GM19193 (cell line): ENCODE measurements around the gene BRME1.

Experiments used
- POLR2A ChIP-seq: IDR thresholded peaks from 4 replicates; pipeline ENCODE4 v1.6.1; 2011; ENCODE audit not compliant: insufficient read depth, insufficient read length; ENCODE audit errors: extremely low read depth

The BRME1 gene

DNA sequence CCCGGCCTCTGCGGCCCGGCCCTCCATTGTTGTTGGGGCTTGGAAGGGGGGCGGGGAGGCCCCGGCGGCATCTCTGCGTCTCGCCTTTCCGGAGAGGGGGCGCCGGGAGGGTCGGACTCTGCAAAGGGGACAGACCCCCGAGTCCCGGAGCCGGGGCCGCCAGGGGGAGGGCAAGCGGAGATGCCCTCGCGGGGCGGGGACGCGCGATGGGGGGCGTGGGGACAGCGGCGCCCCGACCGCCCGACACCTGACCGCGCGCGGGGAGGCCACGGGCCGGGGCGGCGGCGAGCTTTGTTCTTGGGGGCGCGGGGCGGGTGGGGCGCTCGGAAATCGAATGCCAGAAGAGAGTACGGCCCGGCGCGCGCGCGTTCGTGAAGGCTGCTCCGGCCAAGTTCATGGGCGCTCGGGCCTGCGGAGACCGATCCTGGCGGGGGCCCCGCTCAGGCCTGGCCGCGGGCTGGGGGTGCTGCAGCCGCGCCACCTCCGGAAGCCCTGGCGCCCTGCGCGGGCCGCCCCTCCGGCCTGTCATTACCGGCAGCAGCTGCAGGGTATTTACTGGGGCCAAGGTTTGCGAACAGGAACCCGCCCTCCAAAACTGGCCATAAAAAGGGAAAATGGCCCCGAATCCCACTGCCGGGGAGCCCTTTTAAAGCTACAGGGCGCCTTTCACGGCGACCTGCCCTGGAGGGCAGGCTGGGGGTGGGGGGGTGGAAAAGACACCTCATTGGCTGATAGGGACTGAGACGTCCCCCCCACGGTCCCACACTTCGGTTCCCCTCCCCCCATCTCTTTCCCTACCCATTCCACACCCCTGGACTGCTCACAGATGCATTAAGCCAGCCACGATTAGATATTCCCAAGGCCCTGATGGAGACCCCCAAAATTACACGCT, 40.1 kb downstream of the BRME1 start:
- TF ChIP-seq POLR2A, result no peak

DNA sequence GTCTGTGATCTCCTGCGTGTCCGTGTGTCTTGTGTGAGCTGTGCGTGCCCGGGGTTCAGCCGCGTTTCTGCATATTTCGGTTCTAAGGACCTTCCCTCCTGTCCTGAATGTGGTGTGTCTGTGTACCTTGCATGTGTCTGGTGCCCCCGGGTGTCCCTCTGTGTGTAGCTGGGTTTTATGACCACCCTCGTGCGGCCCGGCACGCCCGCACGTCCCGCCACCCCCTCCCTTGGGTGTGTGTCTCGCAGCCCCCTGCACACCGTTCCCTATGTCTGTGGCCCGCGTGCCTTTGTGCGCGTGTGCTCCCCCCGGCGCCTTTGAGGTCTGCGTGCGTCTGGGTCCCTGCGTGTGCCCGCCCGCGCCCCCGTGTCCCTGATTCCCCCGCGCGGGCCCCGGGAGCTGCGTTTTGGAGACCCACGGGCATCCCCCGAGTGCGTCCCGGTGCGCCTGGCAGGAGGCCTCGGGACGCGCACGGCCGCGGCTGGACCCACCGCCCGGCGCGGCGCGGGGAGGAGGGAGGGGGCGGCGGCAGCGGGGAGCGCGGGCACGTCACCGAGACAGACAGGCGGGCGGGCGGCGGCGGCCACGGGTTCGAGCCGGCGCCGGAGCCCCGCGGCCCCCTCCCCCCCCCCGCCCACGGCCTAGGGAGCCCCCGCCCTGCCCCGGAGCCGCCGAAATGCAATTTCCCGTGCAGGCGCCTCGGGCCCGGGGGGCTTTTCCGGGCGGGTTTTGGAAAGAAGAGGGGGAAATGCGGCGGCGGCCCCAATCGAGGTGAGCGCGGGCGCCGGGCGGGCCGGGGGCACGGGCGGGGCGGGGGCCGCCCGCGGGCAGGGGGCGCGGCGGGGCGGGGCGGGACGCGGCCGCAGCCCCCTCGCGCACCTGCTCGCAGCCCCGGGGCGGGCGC, 41.0 kb downstream of the BRME1 start:
- no peak for TF ChIP-seq POLR2A

DNA sequence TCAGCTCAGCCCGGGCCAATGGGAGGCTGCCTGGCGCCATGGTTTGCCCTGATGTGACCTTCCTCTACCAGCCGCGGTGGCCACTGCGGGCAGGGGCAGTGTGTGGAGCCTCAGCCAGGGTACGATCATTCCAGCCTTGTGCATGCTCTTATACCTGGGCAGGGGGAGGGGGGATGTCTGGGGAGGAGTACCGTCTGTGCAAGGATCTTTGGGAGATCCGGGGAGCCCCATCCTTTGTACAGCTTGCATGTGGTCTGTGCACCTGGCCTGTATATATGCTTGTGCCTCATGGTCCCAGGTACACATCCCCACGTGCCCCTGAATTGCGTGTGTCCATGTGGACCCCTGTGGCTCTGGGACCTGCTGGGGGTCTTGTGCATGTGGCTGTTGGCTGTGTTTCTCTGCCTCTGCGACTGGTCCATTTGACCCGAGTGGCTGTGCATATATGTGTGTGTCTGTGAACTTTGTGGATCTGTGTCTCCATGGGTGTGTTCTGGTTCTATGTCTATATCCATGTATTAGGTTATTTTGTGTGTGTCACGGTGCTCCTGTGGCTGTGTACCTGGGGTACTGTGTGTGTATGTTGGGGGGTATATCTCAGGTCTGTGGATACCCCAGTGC, 41.8 kb downstream of the BRME1 start:
- no peak for TF ChIP-seq POLR2A

DNA sequence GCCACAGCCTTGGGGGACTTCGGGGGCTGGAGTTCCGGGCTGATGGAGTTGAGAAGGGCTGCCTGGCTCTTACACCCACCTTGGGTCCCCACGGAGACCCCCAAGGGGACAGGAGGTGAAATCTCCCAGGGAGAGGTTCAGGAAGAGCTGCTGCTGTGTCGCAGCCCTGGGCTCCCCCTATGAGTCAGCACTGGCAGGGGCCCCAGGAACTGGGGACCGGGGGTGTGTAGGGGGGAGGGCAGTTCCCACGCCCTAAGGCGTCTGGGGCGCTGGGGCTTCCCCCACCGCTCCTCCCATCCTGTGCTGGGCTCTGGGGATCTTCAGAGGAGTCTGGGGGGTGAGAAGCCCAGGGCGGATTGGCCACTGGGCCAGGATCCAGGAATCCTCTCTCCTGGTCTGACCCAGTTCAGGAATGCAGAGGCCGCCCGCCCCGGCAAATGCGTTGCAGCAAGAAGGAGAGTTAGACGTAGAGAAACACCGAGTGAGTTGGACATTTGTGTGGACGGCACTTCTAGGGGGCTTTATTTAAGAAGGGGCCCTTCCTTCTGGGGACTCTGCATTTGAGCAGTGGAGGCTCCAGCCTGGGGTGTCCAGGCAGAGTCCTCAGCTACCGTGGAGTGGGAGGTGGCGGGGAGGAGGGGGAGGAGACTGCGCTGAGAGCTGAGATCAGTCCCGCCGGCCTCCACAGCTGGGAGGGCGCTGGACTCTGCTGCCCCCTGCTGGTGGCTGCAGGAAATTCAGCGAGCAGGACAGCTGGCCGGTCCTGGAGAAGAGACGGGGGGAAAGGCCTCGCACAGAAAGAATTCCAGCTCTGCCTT, 44.0 kb downstream of the BRME1 start:
- TF ChIP-seq POLR2A, result peak; percentile 84

DNA sequence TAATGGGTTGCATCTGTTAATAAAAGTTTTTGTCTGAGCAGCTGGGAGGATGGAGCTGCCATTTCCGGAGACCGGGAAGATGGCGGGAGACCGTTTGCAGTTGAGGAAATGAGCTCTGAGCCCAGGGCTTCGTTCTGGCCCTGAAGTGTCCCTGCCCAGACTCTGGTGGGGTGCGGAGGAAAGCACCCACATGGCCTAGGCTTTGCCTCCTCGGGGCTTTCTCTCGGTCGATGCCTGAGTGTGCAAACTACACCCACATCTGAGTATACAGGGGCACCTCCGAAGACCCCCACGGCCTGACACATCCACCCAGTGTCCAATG, 44.6 kb downstream of the BRME1 start:
- no peak for TF ChIP-seq POLR2A

DNA sequence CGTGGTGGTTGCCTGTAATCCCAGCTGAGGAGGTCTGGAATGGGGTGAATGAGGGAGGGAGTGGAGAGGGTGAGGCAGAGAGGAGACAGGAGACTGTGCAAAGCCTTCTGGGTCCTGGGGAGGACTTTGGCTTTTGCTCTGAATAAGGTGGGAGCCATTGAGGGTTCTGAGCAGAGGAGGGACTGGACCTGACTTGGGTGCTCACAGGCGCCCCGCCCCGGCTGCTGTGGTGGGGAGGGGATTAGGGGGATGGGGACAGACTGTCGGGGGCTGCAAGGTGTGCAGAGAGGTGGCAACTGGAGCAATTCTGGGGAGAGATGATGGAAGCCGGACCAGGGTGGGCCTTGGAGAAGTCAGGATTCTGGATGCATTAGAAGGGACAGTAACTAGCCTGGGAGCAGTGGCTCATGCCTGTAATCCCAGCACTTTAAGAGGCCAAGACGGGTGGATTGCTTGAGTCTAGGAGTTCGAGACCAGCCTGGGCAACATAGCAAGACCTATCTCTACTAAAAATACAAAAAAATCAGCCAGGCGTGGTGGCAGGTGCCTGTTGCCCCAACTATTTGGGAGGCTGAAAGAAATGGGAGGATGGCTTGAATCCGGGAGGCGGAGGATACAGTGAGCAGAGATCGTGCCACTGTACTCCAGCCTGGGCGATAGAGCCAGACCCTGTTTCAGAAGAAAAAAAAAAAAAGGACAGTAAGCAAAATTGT, 45.1 kb downstream of the BRME1 start:
- no peak for TF ChIP-seq POLR2A

DNA sequence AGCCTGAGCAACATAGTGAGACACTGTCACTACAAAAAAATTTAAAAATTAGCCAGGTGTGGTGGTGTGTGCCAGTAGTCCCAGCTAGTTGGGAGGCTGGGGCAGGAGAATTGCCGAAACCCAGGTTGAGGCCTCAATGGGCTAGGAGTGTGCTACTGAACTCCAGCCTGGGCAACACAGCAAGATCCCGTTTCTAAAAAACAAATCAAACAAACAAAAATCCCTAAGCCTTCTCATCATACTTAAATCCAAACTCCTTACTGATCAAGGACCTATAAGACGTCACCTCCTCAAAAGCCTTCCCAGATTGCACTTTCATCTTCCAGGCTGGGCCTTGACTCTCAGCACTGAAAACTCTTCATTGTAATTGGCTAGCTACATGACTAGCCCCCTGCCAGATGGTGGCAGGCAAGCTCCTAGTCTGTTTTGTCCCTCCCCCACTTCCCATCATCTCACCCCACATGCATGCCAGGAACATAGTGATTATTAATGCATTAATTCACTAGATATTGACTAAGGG, 46.5 kb downstream of the BRME1 start:
- no peak for TF ChIP-seq POLR2A

DNA sequence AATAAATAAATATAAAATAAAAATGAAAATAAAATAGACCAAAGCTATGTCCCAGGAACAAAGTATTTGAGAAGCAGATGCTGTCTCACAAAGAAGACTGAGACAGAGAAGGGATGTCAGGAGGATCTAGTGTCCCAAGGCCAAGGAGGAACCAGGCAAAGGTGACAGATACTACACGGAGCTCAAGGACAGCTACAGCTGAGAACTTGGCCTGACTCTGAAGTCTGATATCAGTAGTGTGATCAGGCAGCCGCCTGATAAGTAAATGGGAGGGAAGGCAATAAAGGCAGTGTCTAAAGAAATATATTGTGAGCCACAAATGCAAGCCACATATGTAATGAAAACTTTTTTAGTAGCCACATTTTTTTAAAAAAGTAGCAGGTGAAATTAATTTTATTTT, 49.4 kb downstream of the BRME1 start:
- no peak for TF ChIP-seq POLR2A

DNA sequence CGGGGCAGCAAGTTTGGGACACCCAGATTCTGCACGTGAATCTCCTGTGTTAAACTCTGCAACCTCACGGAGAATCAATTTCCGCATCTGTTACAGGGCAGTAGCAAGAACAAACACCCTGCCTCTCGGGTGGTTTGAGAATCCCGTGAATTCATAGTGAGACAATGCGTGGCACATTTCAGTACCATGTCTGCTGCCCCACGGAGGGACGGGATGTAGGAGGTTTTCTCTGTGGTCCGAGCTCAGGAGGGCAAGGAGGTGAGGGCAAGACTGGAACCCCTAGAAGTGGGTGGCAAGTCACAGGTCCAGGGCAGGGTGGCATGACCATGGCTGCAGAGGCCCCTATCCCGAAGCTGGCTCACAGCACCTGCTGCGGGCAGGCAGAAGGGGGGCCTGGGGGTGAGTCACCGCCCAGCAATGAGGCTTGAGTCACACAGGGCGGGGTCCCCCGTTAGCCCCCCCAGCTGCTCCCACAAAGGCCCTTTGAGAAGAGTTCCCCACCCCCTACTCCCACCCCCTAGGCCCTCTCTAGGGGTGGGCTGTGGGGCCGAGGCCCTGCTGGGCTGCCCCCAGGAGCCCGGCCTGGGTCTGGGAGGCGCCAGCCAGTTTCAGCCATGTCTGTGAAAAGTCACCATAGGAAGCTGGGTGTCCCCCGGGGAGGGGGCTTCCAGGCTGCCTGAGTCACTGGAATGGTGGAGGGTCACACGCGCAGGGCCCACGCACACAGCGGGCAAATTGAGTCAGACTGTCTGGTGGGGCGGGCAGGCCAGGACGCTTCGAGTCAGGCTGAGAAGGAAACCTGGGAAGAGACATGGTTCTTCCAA, 54.8 kb downstream of the BRME1 start:
- no peak for TF ChIP-seq POLR2A

DNA sequence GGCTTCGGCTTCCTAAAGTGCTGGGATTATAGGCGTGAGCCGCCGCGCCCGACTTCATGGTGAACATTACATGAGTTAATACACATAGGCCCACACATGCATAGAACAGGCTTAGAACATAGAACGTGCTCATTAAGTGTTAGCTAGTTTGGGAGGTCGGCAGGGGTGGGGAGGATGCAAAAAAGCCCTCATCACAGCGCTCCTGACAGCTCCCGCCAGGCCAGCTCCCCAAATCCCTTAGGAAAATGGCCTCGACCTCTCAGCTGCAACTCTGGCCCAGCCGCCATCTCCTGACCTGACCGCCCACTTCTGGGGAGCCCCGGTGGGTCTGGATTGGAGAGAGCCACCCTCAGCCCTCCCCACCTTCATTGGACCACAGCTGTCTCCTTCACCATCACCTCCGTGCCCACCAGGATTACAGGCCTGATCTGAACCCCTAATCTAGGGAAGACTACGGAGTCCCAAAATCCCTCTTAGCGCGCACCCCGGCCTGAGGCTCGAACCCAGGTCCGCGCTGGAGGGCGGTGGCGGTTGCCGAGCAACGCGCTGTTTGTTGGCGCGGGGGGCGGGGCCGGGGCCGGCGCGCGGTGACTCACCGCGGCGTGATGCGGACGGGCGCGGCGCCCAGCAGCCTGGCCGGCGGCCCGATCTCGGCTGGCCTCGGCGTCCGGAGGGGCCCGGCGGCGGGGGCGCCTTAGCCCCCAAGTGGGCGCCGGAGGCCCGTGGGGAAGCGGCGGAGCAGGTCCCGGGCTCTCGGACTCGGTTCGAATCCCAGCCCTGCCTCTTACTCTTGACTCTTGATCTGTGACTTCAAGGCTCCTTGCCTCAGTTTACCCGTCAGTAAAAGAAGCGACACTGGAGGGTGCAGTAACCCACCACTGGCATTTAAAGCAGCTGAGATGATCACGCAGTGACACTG, 55.7 kb downstream of the BRME1 start:
- no peak for TF ChIP-seq POLR2A

DNA sequence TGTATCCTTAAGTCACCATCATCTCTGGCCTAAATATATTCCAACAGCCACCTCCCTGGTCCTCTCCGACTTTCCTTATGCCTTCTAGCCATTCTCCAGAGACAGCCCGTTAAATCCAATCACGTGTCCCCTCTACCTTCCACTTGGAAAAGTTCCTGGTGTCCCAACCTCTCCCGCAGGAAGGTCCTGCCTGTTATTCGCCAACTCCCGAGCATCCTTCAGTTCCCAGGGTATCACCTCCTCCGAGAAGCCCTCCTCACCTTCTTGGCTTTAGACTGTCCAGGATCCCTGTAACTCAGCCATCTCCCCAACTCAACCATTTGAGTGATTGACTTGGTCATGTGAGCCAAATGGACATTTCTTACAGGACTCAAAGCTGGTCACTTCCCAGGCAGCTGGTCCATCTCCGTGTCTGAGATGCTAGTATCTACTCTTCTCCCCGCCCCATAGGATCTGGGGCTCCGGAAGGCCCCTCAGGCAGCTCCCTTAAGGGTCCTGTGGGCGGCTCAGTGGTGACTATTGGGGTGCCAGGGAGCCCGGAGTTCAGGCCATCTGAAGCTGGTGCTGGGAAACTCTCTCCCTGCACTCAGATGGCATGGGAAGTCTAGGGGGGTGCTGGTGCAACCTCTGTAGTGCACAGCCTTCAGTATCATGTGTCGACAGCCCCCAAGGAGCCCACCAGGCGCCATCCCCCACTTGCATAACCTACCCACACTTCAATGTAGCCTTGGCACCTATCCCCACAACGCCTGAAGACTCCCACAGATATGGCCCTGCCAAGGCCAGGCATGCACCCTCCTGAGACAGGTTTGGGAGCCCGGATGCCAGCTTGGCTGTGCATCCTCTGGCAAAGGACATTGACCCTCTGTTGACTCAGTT, 56.9 kb downstream of the BRME1 start:
- TF ChIP-seq POLR2A, result no peak
